K562 (cell line): ENCODE results near the gene TXK. TPM values are rescaled to one million over a fixed set of nuclear protein-coding genes. Genes with fewer than 3 reads are reported as not detected.

Experiments
- AFF1 ChIP-seq, 2 experiments: fragments of 450-650 bp; IDR thresholded peaks; 2 replicates each; pipeline ENCODE4 v1.6.1; 2018; ENCODE audit warnings: mild to moderate bottlenecking in 2 of 2, low read depth in 1 of 2; ENCODE audit not compliant: partially characterized antibody in 2 of 2
- ASH1L ChIP-seq: fragments of 450-650 bp; IDR thresholded peaks from 2 replicates; pipeline ENCODE4 v1.6.1; 2018; ENCODE audit warnings: borderline replicate concordance, mild to moderate bottlenecking, low read depth; ENCODE audit not compliant: partially characterized antibody
- HNRNPH1 ChIP-seq: fragments of 200-400 bp; formaldehyde crosslinking; optimal IDR thresholded peaks from 2 replicates; pipeline ENCODE3; 2017; ENCODE audit warnings: low read depth, mild to moderate bottlenecking, low read length, moderate library complexity
- POLR2AphosphoS5 ChIP-seq: IDR thresholded peaks from 2 replicates; pipeline ENCODE4 v1.6.1; 2011; ENCODE audit warnings: mild to moderate bottlenecking, low read depth, low read length, moderate library complexity; ENCODE audit not compliant: control insufficient read depth, insufficient read depth
- ZBTB43 ChIP-seq: sonication (generic); formaldehyde crosslinking; IDR thresholded peaks from 2 replicates; pipeline ENCODE4 v1.8.0; 2023; ENCODE audit warnings: mild to moderate bottlenecking, missing genetic modification reagents
- ZNF212 ChIP-seq: fragments of 450-650 bp; formaldehyde crosslinking; IDR thresholded peaks from 2 replicates; pipeline ENCODE4 v1.4.0; 2020; ENCODE audit warnings: mild to moderate bottlenecking
- polyA plus RNA-seq, 8 experiments: library from polyadenylated mRNA; depleted of rRNA in 4 of 8; stranded (reverse) in 5 of 8; unstranded in 3 of 8; fragments of >200 nt; fragmentation: Nextera tagmentation in 2 of 8; fragmentation: Illumina TruSeq in 1 of 8; extraction: Ambion mirVana in 2 of 8; extraction: Trizol in 1 of 8; gene quantifications; 2 replicates each; pipeline versions ENCODE4 v1.2.1 to v1.2.3, GENCODE V29; 2011 to 2014; ENCODE audit warnings: inconsistent platforms in 1 of 8, missing spikeins in 1 of 8
- total RNA-seq, 7 experiments: library from RNA; depleted of rRNA in 6 of 7; stranded (reverse); fragments of >200 nt in 6 of 7; fragmentation: Illumina TruSeq in 2 of 7; extraction: Trizol in 2 of 7; gene quantifications; 2 replicates each; pipeline versions ENCODE4 v1.2.1 to v1.2.3, GENCODE V29; 2011 to 2021; ENCODE audit warnings: low replicate concordance in 1 of 7
- TF ChIP-seq, protein P1 (sequence below): fragments of 250-450 bp; sonication (Bioruptor Pico); IDR thresholded peaks from 2 replicates; pipeline ENCODE4 v1.8.0; 2021; ENCODE audit warnings: borderline replicate concordance, mild to moderate bottlenecking, moderate library complexity; ENCODE audit not compliant: poor library complexity, severe bottlenecking

TXK gene
- total and polyA plus RNA-seq, 9 of the 15 experiments (the other 6 are each of a cell fraction or from before 2014, with no cell fraction given), result 0.24 to 1.1 (median 0.45) TPM; not detected in 1

DNA sequence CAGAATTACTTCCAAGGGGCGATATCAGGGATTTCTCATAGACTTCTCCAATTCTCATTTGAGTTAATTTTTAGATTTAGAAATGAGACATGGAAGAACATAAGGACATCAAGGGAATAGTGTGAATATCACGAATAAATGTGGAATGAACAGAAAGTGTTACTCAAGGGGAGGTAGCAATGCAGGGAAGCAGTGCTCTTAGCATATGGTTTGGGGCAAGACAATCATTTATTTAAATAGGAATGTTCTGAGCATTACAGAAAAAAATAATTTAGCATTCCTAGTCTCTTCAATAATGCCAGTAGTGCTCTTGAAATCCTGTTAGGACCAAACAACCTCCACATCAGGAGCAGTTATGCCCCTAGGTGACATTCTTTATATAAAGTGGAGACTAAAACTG, 55.6 kb downstream of the TXK start (continued):
- TF ChIP-seq AFF1 (IDR thresholded peaks at IDR 0.05; ENCODE audit: low read depth in 1 of 2, partially characterized antibody in 2 of 2) (no peak), ZNF212 (CRISPR knock-in tag) (no peak), ZBTB43 (CRISPR knock-in tag) (no peak), ASH1L (no peak), POLR2AphosphoS5 (no peak), HNRNPH1 (no peak)
- TF ChIP-seq, protein P1, sequence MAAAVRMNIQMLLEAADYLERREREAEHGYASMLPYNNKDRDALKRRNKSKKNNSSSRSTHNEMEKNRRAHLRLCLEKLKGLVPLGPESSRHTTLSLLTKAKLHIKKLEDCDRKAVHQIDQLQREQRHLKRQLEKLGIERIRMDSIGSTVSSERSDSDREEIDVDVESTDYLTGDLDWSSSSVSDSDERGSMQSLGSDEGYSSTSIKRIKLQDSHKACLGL (CRISPR knock-in tag), result no peak
